HepG2 (cell line): ENCODE results near the gene PPIL6. TPM values are rescaled to one million over a fixed set of nuclear protein-coding genes. Genes with fewer than 3 reads are reported as not detected.

Source experiments
- CBX5 ChIP-seq: sonication (generic); formaldehyde crosslinking; IDR thresholded peaks from 2 replicates; pipeline ENCODE4 v1.4.0; 2020; ENCODE audit warnings: missing genetic modification reagents, borderline replicate concordance
- CREM ChIP-seq, 2 experiments: sonication (generic) in 1 of 2; formaldehyde crosslinking in 1 of 2; IDR thresholded peaks; 2 replicates each; pipeline versions ENCODE4 v1.4.0 to v1.6.1; 2016 to 2020; ENCODE audit warnings: antibody characterized with exemption in 1 of 2, mild to moderate bottlenecking in 1 of 2, missing genetic modification reagents in 1 of 2
- EP300 ChIP-seq, 3 experiments: sonication (generic) in 1 of 3; formaldehyde crosslinking in 1 of 3; IDR thresholded peaks; 2 replicates each; pipeline versions ENCODE4 v1.5.1 to v1.6.1; 2011 to 2020; ENCODE audit warnings: low read depth in 2 of 3, low read length in 2 of 3, borderline replicate concordance in 1 of 3, improper control_type of control experiment in 1 of 3, mild to moderate bottlenecking in 1 of 3, missing genetic modification reagents in 1 of 3, moderate library complexity in 1 of 3
- FOXK1 ChIP-seq: sonication (generic); formaldehyde crosslinking; IDR thresholded peaks from 2 replicates; pipeline ENCODE4 v1.4.0; 2020; ENCODE audit warnings: low read depth, missing genetic modification reagents, borderline replicate concordance
- HBP1 ChIP-seq: IDR thresholded peaks from 2 replicates; pipeline ENCODE4 v1.6.1; 2016; ENCODE audit warnings: low read depth, control low read depth
- KDM5B ChIP-seq: sonication (generic); formaldehyde crosslinking; IDR thresholded peaks from 2 replicates; pipeline ENCODE4 v1.4.0; 2020; ENCODE audit warnings: missing genetic modification reagents, mild to moderate bottlenecking, borderline replicate concordance
- NR2C2 ChIP-seq: sonication (generic); formaldehyde crosslinking; IDR thresholded peaks from 2 replicates; pipeline ENCODE4 v1.4.0; 2020; ENCODE audit warnings: missing genetic modification reagents, mild to moderate bottlenecking, moderate library complexity, borderline replicate concordance
- SALL1 ChIP-seq: sonication (generic); formaldehyde crosslinking; IDR thresholded peaks from 2 replicates; pipeline ENCODE4 v1.8.0; 2022; ENCODE audit warnings: mild to moderate bottlenecking, missing genetic modification reagents
- STAG1 ChIP-seq: sonication (generic); formaldehyde crosslinking; IDR thresholded peaks from 2 replicates; pipeline ENCODE4 v1.4.0; 2020; ENCODE audit warnings: missing genetic modification reagents
- THAP9 ChIP-seq: sonication (generic); formaldehyde crosslinking; IDR thresholded peaks from 2 replicates; pipeline ENCODE4; 2020; ENCODE audit warnings: missing genetic modification reagents, mild to moderate bottlenecking, borderline replicate concordance
- TRIM24 ChIP-seq: sonication (generic); formaldehyde crosslinking; IDR thresholded peaks from 2 replicates; pipeline ENCODE4 v1.8.0; 2022; ENCODE audit warnings: mild to moderate bottlenecking, missing genetic modification reagents
- ZMYM3 ChIP-seq: sonication (generic); formaldehyde crosslinking; IDR thresholded peaks from 2 replicates; pipeline ENCODE4 v1.5.1; 2020; ENCODE audit warnings: mild to moderate bottlenecking, missing genetic modification reagents
- ZNF18 ChIP-seq: sonication (generic); formaldehyde crosslinking; IDR thresholded peaks from 2 replicates; pipeline ENCODE4 v1.8.0; 2022; ENCODE audit warnings: mild to moderate bottlenecking, missing genetic modification reagents; ENCODE audit not compliant: insufficient replicate concordance
- ZNF709 ChIP-seq: sonication (generic); formaldehyde crosslinking; IDR thresholded peaks from 2 replicates; pipeline ENCODE4 v1.5.0; 2020; ENCODE audit warnings: mild to moderate bottlenecking, missing genetic modification reagents
- ZZZ3 ChIP-seq: sonication (generic); formaldehyde crosslinking; IDR thresholded peaks from 2 replicates; pipeline ENCODE4 v1.4.0; 2020; ENCODE audit warnings: missing genetic modification reagents, mild to moderate bottlenecking, borderline replicate concordance
- polyA plus RNA-seq, 8 experiments: library from polyadenylated mRNA; depleted of rRNA in 3 of 8; stranded (reverse) in 7 of 8; unstranded in 1 of 8; fragments of >200 nt; fragmentation: Illumina TruSeq in 4 of 8; extraction: Trizol in 4 of 8; gene quantifications; 2 replicates each; pipeline versions ENCODE4 v1.2.1 to v1.2.3, GENCODE V29; 2011 to 2016; ENCODE audit warnings: low read depth in 4 of 8, missing spikeins in 1 of 8, mixed read lengths in 1 of 8; ENCODE audit not compliant: insufficient read depth in 1 of 8
- total RNA-seq, 5 experiments: library from RNA; depleted of rRNA; stranded (reverse); fragments of >200 nt; fragmentation: Illumina TruSeq; extraction: Trizol; gene quantifications; 2 replicates each; pipeline ENCODE4 v1.2.3, GENCODE V29; 2016; ENCODE audit warnings: low read depth in 1 of 5
- TF ChIP-seq, protein P1 (sequence below): sonication (generic); formaldehyde crosslinking; IDR thresholded peaks from 2 replicates; pipeline ENCODE4 v1.4.0; 2020; ENCODE audit warnings: missing genetic modification reagents

Gene PPIL6
- total and polyA plus RNA-seq, 2 of the 13 experiments (the other 11 are each of a cell fraction or from before 2014, with no cell fraction given), result 0.22 to 0.46 TPM

- peak; percentile 37 for TF ChIP-seq ZNF18 (CRISPR knock-in tag)
- TF ChIP-seq NR2C2 (CRISPR knock-in tag), result peak; percentile 44
- 0 out of 2 replicates have a peak, but pooled peaks have one; percentile 7 for TF ChIP-seq KDM5B
- peak; percentile 55 for TF ChIP-seq STAG1
- TF ChIP-seq TRIM24 (CRISPR knock-in tag), result no peak
- TF ChIP-seq EP300 (IDR thresholded peaks at IDR 0.05; ENCODE audit: low read depth in 2 of 2, low read length in 2 of 2), result peak in 1 of 2 experiments; percentile 20; a peak in 1 of 4 replicates
- no peak for TF ChIP-seq EP300 (CRISPR knock-in tag; IDR thresholded peaks at IDR 0.05; ENCODE audit: borderline replicate concordance)
- TF ChIP-seq CBX5 (CRISPR knock-in tag), result no peak; the same call in 1 of the 2 replicates
- TF ChIP-seq THAP9 (CRISPR knock-in tag), result peak; percentile 70; the same call in 1 of the 2 replicates
- no peak; the same call in none of the 2 replicates for TF ChIP-seq ZNF709
- peak; percentile 57; the same call in 1 of the 2 replicates for TF ChIP-seq CREM (IDR thresholded peaks at IDR 0.05)
- TF ChIP-seq CREM (CRISPR knock-in tag; IDR thresholded peaks at IDR 0.05), result no peak
- TF ChIP-seq FOXK1, result no peak; the same call in 1 of the 2 replicates
- no peak for TF ChIP-seq ZMYM3 (CRISPR knock-in tag)
- peak; percentile 13; the same call in 1 of the 2 replicates for TF ChIP-seq HBP1 (CRISPR knock-in tag)
- TF ChIP-seq, protein P1, sequence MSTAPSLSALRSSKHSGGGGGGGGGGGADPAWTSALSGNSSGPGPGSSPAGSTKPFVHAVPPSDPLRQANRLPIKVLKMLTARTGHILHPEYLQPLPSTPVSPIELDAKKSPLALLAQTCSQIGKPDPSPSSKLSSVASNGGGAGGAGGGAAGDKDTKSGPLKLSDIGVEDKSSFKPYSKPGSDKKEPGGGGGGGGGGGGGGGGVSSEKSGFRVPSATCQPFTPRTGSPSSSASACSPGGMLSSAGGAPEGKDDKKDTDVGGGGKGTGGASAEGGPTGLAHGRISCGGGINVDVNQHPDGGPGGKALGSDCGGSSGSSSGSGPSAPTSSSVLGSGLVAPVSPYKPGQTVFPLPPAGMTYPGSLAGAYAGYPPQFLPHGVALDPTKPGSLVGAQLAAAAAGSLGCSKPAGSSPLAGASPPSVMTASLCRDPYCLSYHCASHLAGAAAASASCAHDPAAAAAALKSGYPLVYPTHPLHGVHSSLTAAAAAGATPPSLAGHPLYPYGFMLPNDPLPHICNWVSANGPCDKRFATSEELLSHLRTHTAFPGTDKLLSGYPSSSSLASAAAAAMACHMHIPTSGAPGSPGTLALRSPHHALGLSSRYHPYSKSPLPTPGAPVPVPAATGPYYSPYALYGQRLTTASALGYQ, result no peak
- TF ChIP-seq ZZZ3 (CRISPR knock-in tag), result peak; percentile 27; the same call in 1 of the 2 replicates
- TF ChIP-seq SALL1 (CRISPR knock-in tag), result peak; percentile 27; the same call in 1 of the 2 replicates
These were observed 57.6 kb downstream of the PPIL6 start (continued) for GRCh38 chr6:109382576-109383437.
